ENCODE measurements around the gene GAB4. TPM values are rescaled to one million over a fixed set of nuclear protein-coding genes. Genes with fewer than 3 reads are reported as not detected.
A peak's percentile ranks its signal among the peaks of the same experiment; 100 is the strongest.

Gene GAB4
- total and polyA plus RNA-seq, 2 of the 8 experiments (the other 6 are each of a cell fraction or from before 2014, with no cell fraction given): 0.03 to 0.17 TPM

DNA sequence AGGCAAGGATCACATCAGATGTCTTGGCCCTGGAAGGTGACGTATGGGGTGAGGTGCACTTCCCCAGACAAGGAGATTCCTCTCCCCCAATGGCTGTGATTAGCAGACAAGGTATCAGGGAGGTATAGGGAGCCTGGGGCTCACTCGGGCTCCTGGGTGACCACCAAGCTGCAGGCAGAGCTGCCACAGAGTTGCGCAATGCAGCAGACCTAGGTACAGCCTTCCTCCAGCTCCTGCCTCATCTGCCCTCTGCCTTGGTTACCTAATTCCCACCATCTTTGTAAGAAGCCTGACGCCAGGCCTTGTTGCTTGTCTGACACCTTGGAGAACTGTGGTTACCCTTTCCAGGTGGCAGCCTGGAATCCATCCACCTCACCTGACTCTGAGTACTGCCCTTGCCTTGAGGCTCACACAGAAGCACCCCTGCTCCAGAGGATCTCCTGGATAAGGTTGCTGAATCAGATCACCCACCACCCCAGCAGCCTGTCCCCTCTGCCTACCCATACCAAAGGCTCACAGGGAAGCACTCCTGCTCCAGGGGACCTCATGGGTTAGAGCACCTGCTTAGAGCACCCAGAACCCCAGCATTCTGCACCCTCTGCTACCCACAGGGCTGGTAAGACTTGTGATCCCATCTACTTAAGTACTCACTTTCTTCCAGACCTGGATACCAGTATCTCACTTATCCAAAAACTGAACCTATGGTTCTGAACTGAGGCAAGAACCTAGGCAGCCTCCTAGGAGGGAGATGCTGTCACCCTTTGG, 40.4 kb downstream of the GAB4 start:
- no peak overlapping the region for H2BK12ac ChIP-seq (ENCODE audit: low read depth, low read length)
- H3K36me3 ChIP-seq (ENCODE audit: control insufficient read depth in 2 of 4, insufficient read depth in 4 of 4, low read length in 3 of 4): no peaks in the 10 kb centered on the region
- H4K5ac ChIP-seq (ENCODE audit: insufficient read length, low read depth, low read length): no peak overlapping the region
- no peak overlapping the region for H4K91ac ChIP-seq (replicated peaks; ENCODE audit: insufficient read length, low read length)
- no peak overlapping the region for H3K4ac ChIP-seq (replicated peaks; ENCODE audit: insufficient read length, low read depth, low read length)
- H4K20me1 ChIP-seq (replicated peaks in 1 of 2; ENCODE audit: control insufficient read depth in 1 of 2, insufficient read depth in 2 of 2, low read length in 2 of 2): no peaks in the 10 kb centered on the region
- POLR2A ChIA-PET (ENCODE audit: partially characterized antibody): interaction anchor here (0.5 kb wide), 1 partner anchor 307 kb away, joined by 3 read pairs; no protein-coding TSS in a partner anchor
- H3K9ac ChIP-seq (replicated peaks in 1 of 4; ENCODE audit: extremely low read depth in 1 of 4, low read depth in 3 of 4, low read length in 3 of 4): no peak overlapping the region
- no peaks in the 10 kb centered on the region for H3K23me2 ChIP-seq (ENCODE audit: low read depth, low read length)
- no peak overlapping the region for H3K23ac ChIP-seq (ENCODE audit: insufficient read length)
- DNase-seq (ENCODE audit: low read depth in 1 of 2, low spot score in 2 of 2): no peak
- no peak overlapping the region for H2BK5ac ChIP-seq (ENCODE audit: low read depth, low read length)
- 74% methylated on average over 4 of the region's 4 CpGs; no CpG with 5 or more reads in 1 of the 2 experiments for WGBS, 2 experiments (ENCODE audit: extremely low coverage in 1 of 2, insufficient coverage in 1 of 2, insufficient read length in 1 of 2, insufficient replicate concordance in 2 of 2, low coverage in 1 of 2, low lambda C conversion rate in 2 of 2, missing lambda C conversion rate in 1 of 2)
- no peaks in the 10 kb centered on the region; a peak in 1 of 7 replicates for H3K27me3 ChIP-seq (replicated peaks in 1 of 4; ENCODE audit: control insufficient read depth in 3 of 4, extremely low read depth in 1 of 4, insufficient read depth in 3 of 4, low read length in 3 of 4)
- H3K4me1 ChIP-seq (replicated peaks in 1 of 4; ENCODE audit: control insufficient read depth in 3 of 4, insufficient read depth in 4 of 4, low read length in 3 of 4): no peaks in the 10 kb centered on the region
- H3K18ac ChIP-seq (ENCODE audit: extremely low read depth, low read length): no peak overlapping the region
- FAIRE-seq: no peak
- no peak overlapping the region for H3K4me3 ChIP-seq (ENCODE audit: extremely low read depth in 1 of 4, insufficient read depth in 2 of 4, low read depth in 3 of 4, low read length in 4 of 4)
- no peak overlapping the region for H3K27ac ChIP-seq (ENCODE audit: low read depth, low read length)
- no peak overlapping the region for H3K4me2 ChIP-seq (ENCODE audit: insufficient read depth in 1 of 2, low read depth in 2 of 2, low read length in 2 of 2)
- H3K9me3 ChIP-seq (ENCODE audit: insufficient read depth in 2 of 2, low read depth in 1 of 2, low read length in 1 of 2): peaks cover 70 to 87% of the 10 kb centered on the region in 2 experiments
- H2AK5ac ChIP-seq (ENCODE audit: low read depth, low read length): no peak overlapping the region
- no peak overlapping the region for H4K8ac ChIP-seq (ENCODE audit: extremely low read depth, insufficient read depth, low read length)
- no peak overlapping the region for H2BK120ac ChIP-seq (replicated peaks; ENCODE audit: low read depth, low read length)
- no peak overlapping the region for H3K14ac ChIP-seq (ENCODE audit: insufficient read length)
- CTCF ChIA-PET (ENCODE audit: partially characterized antibody): no interaction called here
- TF ChIP-seq SRF (IDR thresholded peaks at IDR 0.05; ENCODE audit: low read depth, low read length): no peak
- TF ChIP-seq SP1 (IDR thresholded peaks at IDR 0.05; ENCODE audit: low read depth, low read length): no peak
- TF ChIP-seq HDAC2 (IDR thresholded peaks at IDR 0.05; ENCODE audit: borderline replicate concordance in 1 of 2, low read depth in 2 of 2, low read length in 2 of 2): no peak
- peak; percentile 46; the same call in 1 of the 2 replicates for TF ChIP-seq CEBPB (IDR thresholded peaks at IDR 0.05; ENCODE audit: low read depth, low read length)
- TF ChIP-seq CTBP2 (IDR thresholded peaks at IDR 0.05; ENCODE audit: borderline replicate concordance, insufficient read depth, insufficient read length, low read length): no peak
- no peak for TF ChIP-seq TAF1 (IDR thresholded peaks at IDR 0.05; ENCODE audit: low read depth, low read length)
- no peak for TF ChIP-seq FOSL1 (IDR thresholded peaks at IDR 0.05; ENCODE audit: insufficient read depth, low read depth, low read length)
- TF ChIP-seq BCL11A (IDR thresholded peaks at IDR 0.05; ENCODE audit: low read depth in 2 of 2, low read length in 2 of 2): no peak
- no peaks in the 10 kb centered on the region for H3K79me1 ChIP-seq (ENCODE audit: low read depth, low read length)
- no peaks in the 10 kb centered on the region for H3K79me2 ChIP-seq (ENCODE audit: control insufficient read depth in 1 of 2, insufficient read depth in 2 of 2, low read length in 2 of 2)
- no peak overlapping the region for H2BK20ac ChIP-seq (ENCODE audit: low read length)
- H2BK15ac ChIP-seq (ENCODE audit: low read length): no peak overlapping the region
- H3K56ac ChIP-seq (replicated peaks; ENCODE audit: insufficient read length, low read depth, low read length): no peak overlapping the region
- H2AFZ ChIP-seq (ENCODE audit: low read length): no peak overlapping the region

All from H1 (cell line).